DND-41 (cell line): ENCODE measurements around the gene EEIG1.

Experiments used
- ATAC-seq: fragments of 200-7000 bp; cut with Tn5 transposase; 3 replicates; pipeline ENCODE4 v1.9.1; 2021; ENCODE audit warnings: low read depth; ENCODE audit not compliant: insufficient read depth
- DNase-seq: peaks from one replicate; pipeline ENCODE4 v3.0.0-alpha.2; 2020
- H2AFZ ChIP-seq: 2 replicates; pipeline ENCODE4 v1.6.0; 2012; ENCODE audit warnings: low read depth, low read length
- H3K27ac ChIP-seq: 2 replicates; pipeline ENCODE4 v1.5.1; 2012; ENCODE audit warnings: low read length, inconsistent platforms
- H3K27me3 ChIP-seq: fragments of 200-600 bp; sonication (generic); 2 replicates; pipeline ENCODE4 v1.6.0; 2012; ENCODE audit warnings: low read length, mild to moderate bottlenecking, inconsistent platforms; ENCODE audit not compliant: insufficient read depth, poor library complexity
- H3K36me3 ChIP-seq: 2 replicates; pipeline ENCODE4 v1.5.1; 2012; ENCODE audit warnings: low read length, inconsistent platforms; ENCODE audit not compliant: insufficient read depth
- H3K4me1 ChIP-seq: 2 replicates; pipeline ENCODE4 v1.5.1; 2012; ENCODE audit warnings: mild to moderate bottlenecking, low read length; ENCODE audit not compliant: insufficient read depth
- H3K4me2 ChIP-seq: 2 replicates; pipeline ENCODE4 v1.6.0; 2012; ENCODE audit warnings: mild to moderate bottlenecking, moderate library complexity, low read length, inconsistent platforms; ENCODE audit not compliant: insufficient read depth
- H3K4me3 ChIP-seq, 2 experiments: fragments of 200-600 bp in 1 of 2; shearing (Covaris generic) in 1 of 2; 2 replicates each; pipeline ENCODE4 v1.5.1; 2012 to 2016; ENCODE audit warnings: inconsistent platforms in 2 of 2, low read length in 2 of 2, mild to moderate bottlenecking in 2 of 2, low read depth in 1 of 2, moderate library complexity in 1 of 2
- H3K79me2 ChIP-seq: 2 replicates; pipeline ENCODE4 v1.6.0; 2012; ENCODE audit warnings: low read length, inconsistent platforms; ENCODE audit not compliant: insufficient read depth
- H3K9ac ChIP-seq: 2 replicates; pipeline ENCODE4 v1.6.0; 2012; ENCODE audit warnings: low read depth, mild to moderate bottlenecking, inconsistent platforms, low read length, moderate library complexity
- H3K9me3 ChIP-seq: 2 replicates; pipeline ENCODE4 v1.5.1; 2012; ENCODE audit warnings: low read length, moderate library complexity, mild to moderate bottlenecking, inconsistent platforms; ENCODE audit not compliant: insufficient read depth, severe bottlenecking
- H4K20me1 ChIP-seq: 2 replicates; pipeline ENCODE4 v1.6.0; 2012; ENCODE audit warnings: low read length; ENCODE audit not compliant: insufficient read depth
- EZH2 ChIP-seq: IDR thresholded peaks from 3 replicates; pipeline ENCODE4 v1.6.1; 2012; ENCODE audit warnings: borderline replicate concordance, low read depth, mild to moderate bottlenecking, moderate library complexity, low read length, inconsistent platforms; ENCODE audit not compliant: severe bottlenecking
- TF ChIP-seq, protein P1 (sequence below): IDR thresholded peaks from 2 replicates; pipeline ENCODE4 v1.5.1; 2012; ENCODE audit warnings: borderline replicate concordance, low read length, moderate library complexity, mild to moderate bottlenecking; ENCODE audit not compliant: poor library complexity, severe bottlenecking; ENCODE audit errors: extremely low read depth

Gene EEIG1

DNA sequence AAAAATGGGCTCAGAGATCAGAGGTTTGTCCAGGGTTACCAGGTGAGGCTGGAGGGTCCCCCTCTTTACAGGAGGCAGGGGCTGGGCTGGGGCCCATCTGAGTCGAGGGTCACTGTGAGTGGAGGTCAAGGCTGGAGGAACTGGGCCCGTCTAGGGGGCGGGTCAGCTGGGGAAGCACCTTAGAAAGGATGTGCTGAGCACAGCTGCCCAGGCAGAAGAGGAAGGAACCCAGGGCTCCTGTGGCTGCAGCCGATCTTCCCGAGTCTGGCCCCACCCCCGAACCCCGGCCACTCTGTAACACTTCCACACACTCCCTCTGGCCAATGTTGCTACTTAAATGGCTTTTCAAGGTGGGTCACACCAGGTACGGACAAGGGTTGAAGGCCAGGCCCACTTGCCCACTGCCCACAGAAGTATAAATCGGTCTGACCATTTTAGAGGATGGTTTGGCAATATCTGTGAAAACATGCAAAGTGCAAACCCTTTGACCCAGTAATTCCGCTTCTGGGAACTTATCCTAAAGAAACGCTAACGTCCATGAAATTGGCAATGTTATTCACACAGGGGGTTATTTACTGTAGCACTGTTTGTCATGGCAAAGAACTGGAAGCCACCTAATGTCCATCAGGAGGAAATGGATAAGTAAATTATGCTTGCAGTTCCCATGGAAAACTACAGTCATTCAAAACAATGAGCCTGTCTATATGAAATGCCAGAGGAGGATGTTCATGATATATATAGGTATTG is 30.5 kb upstream of the EEIG1 start:
- Histone ChIP-seq H3K4me3 (no peak overlapping the region), H3K9ac (no peak overlapping the region), H3K4me1 (no peaks in the 10 kb centered on the region), H3K9me3 (no peaks in the 10 kb centered on the region), H3K36me3 (no peaks in the 10 kb centered on the region), H2AFZ (no peak overlapping the region), H3K79me2 (no peaks in the 10 kb centered on the region), H3K4me2 (no peak overlapping the region), H3K27me3 (no peaks in the 10 kb centered on the region), H4K20me1 (no peaks in the 10 kb centered on the region), H3K27ac (no peak overlapping the region)
- no peak for TF ChIP-seq EZH2
- TF ChIP-seq, protein P1, sequence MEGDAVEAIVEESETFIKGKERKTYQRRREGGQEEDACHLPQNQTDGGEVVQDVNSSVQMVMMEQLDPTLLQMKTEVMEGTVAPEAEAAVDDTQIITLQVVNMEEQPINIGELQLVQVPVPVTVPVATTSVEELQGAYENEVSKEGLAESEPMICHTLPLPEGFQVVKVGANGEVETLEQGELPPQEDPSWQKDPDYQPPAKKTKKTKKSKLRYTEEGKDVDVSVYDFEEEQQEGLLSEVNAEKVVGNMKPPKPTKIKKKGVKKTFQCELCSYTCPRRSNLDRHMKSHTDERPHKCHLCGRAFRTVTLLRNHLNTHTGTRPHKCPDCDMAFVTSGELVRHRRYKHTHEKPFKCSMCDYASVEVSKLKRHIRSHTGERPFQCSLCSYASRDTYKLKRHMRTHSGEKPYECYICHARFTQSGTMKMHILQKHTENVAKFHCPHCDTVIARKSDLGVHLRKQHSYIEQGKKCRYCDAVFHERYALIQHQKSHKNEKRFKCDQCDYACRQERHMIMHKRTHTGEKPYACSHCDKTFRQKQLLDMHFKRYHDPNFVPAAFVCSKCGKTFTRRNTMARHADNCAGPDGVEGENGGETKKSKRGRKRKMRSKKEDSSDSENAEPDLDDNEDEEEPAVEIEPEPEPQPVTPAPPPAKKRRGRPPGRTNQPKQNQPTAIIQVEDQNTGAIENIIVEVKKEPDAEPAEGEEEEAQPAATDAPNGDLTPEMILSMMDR = no peak
- ATAC-seq = no peak
- no peak for DNase-seq

- Histone ChIP-seq H3K79me2 (no peaks in the 10 kb centered on the region), H3K4me2 (no peak overlapping the region), H2AFZ (no peak overlapping the region), H3K4me1 (no peaks in the 10 kb centered on the region), H4K20me1 (no peaks in the 10 kb centered on the region), H3K9ac (no peak overlapping the region), H3K9me3 (no peaks in the 10 kb centered on the region), H3K4me3 (no peak overlapping the region), H3K27me3 (no peaks in the 10 kb centered on the region), H3K27ac (no peak overlapping the region), H3K36me3 (no peaks in the 10 kb centered on the region)
- ATAC-seq = no peak
- TF ChIP-seq EZH2 = no peak
- TF ChIP-seq, protein P1 = no peak
- no peak for DNase-seq
Observed at GRCh38 chr9:128009639-128010038, 28.9 kb upstream of the EEIG1 start.

DNA sequence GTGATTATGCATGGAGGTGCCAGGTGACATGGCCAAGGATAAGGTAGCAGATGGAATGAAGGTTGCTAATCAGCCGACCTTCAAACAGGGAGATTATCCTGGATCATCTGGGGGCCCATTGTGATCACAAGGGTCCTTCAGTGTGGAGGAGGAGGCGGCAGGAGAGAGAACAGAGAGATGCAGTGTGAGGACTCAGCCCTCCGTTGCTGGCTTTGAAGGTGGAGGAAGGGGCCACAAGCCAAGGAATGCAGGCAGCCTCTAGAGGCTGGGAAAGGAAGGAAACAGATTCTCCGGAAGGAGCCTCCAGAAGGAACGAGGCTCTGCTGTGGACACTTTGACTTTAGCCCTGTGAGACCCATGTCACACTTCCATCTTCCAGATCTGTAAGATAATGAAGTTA is 27.4 kb upstream of the EEIG1 start:
- H3K4me2 ChIP-seq = no peak overlapping the region
- DNase-seq (no peak), ATAC-seq (no peak)
- H3K4me3 ChIP-seq = no peak overlapping the region
- H3K27me3 ChIP-seq = no peaks in the 10 kb centered on the region
- H2AFZ ChIP-seq = no peak overlapping the region
- TF ChIP-seq EZH2 = no peak
- TF ChIP-seq, protein P1 = no peak
- H3K4me1 ChIP-seq = no peaks in the 10 kb centered on the region
- H4K20me1 ChIP-seq = no peaks in the 10 kb centered on the region
- no peak overlapping the region for H3K27ac ChIP-seq
- no peaks in the 10 kb centered on the region for H3K9me3 ChIP-seq
- no peaks in the 10 kb centered on the region for H3K36me3 ChIP-seq
- H3K79me2 ChIP-seq = no peaks in the 10 kb centered on the region
- no peak overlapping the region for H3K9ac ChIP-seq
